DMS79 (cell line): ENCODE measurements around the gene SLC16A6.
"Not testable (repeated sequence)": the region's sequence is repeated elsewhere in the genome, so short reads cannot be mapped to it uniquely, and the experiment has no call there.

Source experiments
- DNase-seq: peaks from one replicate; lab custom pipeline; 2025; lab: John Stamatoyannopoulos, UW

SLC16A6 gene

GRCh38 chr17:68289936-68290267, 1.0 kb downstream of the SLC16A6 start:
- DNase-seq: no peak

GRCh38 chr17:68289473-68289872, 1.5 kb downstream of the SLC16A6 start:
- DNase-seq: no peak

GRCh38 chr17:68288804-68289203, 2.1 kb downstream of the SLC16A6 start:
- DNase-seq: no peak

GRCh38 chr17:68288375-68288774, 2.6 kb downstream of the SLC16A6 start:
- DNase-seq: no peak

GRCh38 chr17:68281965-68282364, 9.0 kb downstream of the SLC16A6 start:
- not testable (repeated sequence) for DNase-seq

- no peak for DNase-seq
These were observed 13.1 kb downstream of the SLC16A6 start for GRCh38 chr17:68277807-68278206.

- not testable (repeated sequence) for DNase-seq
These were observed 14.6 kb downstream of the SLC16A6 start for GRCh38 chr17:68276339-68276738.

GRCh38 chr17:68273722-68274121, 17.2 kb downstream of the SLC16A6 start:
- DNase-seq: no peak

GRCh38 chr17:68265833-68266232, 25.1 kb downstream of the SLC16A6 start:
- not testable (repeated sequence) for DNase-seq

- DNase-seq: not testable (repeated sequence)
These were observed 27.7 kb downstream of the SLC16A6 start for GRCh38 chr17:68263101-68263681.

GRCh38 chr17:68262467-68262866, 28.5 kb downstream of the SLC16A6 start:
- not testable (repeated sequence) for DNase-seq

GRCh38 chr17:68260051-68260762, 30.7 kb downstream of the SLC16A6 start:
- DNase-seq: no peak

- DNase-seq: not testable (repeated sequence)
These were observed 31.3 kb downstream of the SLC16A6 start for GRCh38 chr17:68259648-68259951.

- not testable (repeated sequence) for DNase-seq
These were observed 31.9 kb downstream of the SLC16A6 start for GRCh38 chr17:68258890-68259647.

GRCh38 chr17:68257934-68258333, 33.0 kb downstream of the SLC16A6 start:
- no peak for DNase-seq

GRCh38 chr17:68256701-68257100, 34.2 kb downstream of the SLC16A6 start:
- not testable (repeated sequence) for DNase-seq

GRCh38 chr17:68255731-68256538, 35.0 kb downstream of the SLC16A6 start:
- no peak for DNase-seq

GRCh38 chr17:68255151-68255550, 35.8 kb downstream of the SLC16A6 start:
- no peak for DNase-seq

- not testable (repeated sequence) for DNase-seq
These were observed 37.5 kb downstream of the SLC16A6 start for GRCh38 chr17:68253426-68253825.

GRCh38 chr17:68249354-68249765, 41.6 kb downstream of the SLC16A6 start:
- DNase-seq: no peak

- DNase-seq: no peak
These were observed 42.0 kb downstream of the SLC16A6 start for GRCh38 chr17:68248891-68249290.

- DNase-seq: no peak
These were observed 42.6 kb downstream of the SLC16A6 start for GRCh38 chr17:68248199-68248825.
